CD4-positive, alpha-beta T cell treated with Interferon alpha-2 for 1 hour (primary cell): ENCODE measurements around the gene FIBIN.
"Not testable (repeated sequence)": the region's sequence is repeated elsewhere in the genome, so short reads cannot be mapped to it uniquely, and the experiment has no call there.

Source experiments
- DNase-seq, 2 donors: peaks; one replicate each; pipeline ENCODE4 v3.0.0-alpha.2; 2020 to 2022

The FIBIN gene

DNA sequence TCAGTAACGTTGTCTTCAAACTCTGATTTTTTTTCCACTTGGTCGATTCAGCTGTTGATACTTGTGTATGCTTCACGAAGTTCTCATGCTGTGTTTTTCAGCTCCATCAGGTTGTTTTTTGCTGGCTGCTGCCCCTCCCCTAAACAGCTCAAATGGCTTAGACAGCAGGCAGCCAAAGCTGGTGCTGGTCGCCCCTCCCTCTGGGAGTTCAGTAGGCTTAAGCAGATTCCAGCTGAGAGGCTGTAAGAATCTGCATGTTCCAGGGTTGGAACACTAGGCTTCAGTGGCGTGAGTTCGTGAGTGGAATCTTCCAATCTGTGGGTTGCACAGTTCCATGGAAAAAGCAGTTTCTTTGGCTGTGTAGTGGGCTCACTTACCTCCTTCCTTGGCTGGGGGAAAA is 10.3 kb upstream of the FIBIN start:
- no peak for DNase-seq

GRCh38 chr11:26985470-26985869 is 8.4 kb upstream of the FIBIN start:
- DNase-seq: no peak

- no peak for DNase-seq
Measured at GRCh38 chr11:26985943-26986342, 8.0 kb upstream of the FIBIN start.

DNA sequence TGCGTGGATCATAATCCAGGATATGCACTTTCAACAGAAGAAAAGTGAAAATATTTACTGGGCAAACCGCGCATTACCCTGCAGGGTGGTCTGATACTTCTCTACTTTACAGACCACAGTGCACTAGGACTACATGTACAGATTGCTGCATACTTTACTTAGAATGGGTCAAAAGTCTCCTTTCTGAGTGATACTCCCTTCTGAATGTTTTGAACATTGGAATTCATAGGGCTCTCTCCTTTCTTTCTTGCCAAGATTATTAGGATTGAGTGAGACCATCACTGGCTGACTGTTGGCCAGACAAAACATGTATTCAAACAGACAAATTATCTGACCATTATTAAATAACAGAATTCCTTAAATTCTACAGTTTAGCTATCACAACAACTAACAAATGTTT is 6.6 kb upstream of the FIBIN start:
- DNase-seq: no peak

DNA sequence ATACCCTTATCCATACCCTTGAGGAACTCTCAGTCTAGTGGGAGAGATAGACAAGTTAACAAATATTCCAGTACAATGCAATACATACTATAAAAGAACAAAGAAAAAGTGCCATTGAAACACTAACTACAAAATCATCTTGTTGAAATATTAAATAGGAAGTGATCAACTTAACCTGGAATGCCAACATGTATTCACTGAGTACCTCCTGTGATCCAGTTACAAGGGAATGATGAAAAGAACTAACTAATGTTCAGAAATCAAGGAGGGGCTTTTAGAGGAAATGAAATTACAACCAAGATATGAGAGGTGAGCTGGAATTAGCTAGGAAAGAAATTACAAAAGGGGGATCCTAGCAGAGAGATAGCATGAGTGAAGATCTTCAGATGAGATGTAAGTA is 6.2 kb upstream of the FIBIN start:
- DNase-seq: no peak

DNA sequence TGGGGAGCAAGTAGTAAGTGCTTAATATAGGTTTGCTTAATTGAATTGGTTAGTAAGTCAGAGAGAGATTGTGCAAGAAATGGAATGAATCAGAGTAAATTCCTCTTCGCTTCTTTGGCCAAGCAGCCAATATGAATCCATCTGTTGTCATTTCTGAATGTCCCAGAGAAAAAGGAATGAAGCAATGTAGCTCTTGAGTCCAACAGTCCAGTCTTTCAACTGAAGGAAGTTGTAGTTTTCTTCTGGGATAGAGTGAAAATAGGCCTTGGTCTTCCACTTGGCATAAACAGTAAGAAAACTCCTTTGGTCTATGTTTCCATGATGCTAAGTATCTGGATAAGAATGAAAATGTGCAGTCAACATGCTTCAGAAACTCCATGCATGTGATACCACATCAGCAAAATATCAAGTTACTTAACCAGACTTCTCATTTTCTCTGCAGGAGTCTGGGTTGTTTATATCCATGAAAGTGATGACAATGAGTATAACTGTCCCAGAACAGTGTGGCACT is 1.8 kb upstream of the FIBIN start:
- no peak for DNase-seq

GRCh38 chr11:26994631-26995095 is 751 bp downstream of the FIBIN start:
- DNase-seq: no peak

- DNase-seq: no peak
Measured at GRCh38 chr11:26995701-26996460, 2.0 kb downstream of the FIBIN start.

GRCh38 chr11:26997378-26997777 is 3.5 kb downstream of the FIBIN start:
- no peak for DNase-seq

DNA sequence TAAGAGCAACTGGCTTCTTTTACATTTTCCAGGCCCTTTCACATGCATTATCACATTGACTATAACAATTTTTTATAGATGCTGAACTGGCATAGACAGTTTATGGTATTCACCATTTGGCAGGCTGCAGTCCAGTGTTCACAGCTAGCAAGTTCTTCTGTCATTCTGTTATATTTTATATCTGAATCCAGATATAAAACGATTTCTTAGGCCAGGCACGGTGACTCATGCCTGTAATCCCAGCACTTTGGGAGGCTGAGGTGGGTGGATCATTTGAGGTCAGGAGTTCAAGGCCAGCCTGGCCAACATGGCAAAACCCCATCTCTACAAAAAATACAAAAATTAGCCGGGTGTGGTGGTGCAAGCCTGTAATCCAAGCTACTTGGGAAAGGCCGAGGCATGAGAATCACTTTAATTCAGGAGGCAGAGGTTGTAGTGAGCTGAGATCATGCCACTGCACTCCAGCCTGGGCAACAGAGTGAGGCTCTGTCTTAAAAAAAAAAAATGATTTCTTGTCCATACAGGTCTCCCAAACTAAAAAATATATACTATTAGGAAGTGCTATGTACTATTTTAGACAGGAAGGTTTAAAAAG is 7.3 kb downstream of the FIBIN start:
- not testable (repeated sequence) for DNase-seq

DNA sequence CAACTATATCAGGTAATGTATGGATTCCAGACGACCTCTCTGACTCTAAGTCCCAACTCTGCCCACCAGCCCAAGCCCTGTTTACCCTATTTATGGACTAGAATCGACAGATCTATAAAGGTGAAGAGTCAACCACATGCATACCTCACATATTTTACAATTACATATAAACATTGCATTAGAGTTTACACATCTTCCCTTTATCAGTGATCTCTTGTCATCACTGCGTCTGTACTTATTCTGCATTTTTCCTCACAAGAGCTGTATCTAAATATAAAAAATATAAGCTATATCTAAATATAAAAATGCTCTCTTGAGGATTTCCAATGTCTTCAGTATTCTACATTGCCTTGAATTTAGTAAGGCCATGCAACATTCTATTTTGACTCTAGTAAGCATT is 8.5 kb downstream of the FIBIN start:
- DNase-seq: no peak

GRCh38 chr11:27002838-27003237 is 8.9 kb downstream of the FIBIN start:
- no peak for DNase-seq

GRCh38 chr11:27004103-27004502 is 10.2 kb downstream of the FIBIN start:
- DNase-seq: no peak

DNA sequence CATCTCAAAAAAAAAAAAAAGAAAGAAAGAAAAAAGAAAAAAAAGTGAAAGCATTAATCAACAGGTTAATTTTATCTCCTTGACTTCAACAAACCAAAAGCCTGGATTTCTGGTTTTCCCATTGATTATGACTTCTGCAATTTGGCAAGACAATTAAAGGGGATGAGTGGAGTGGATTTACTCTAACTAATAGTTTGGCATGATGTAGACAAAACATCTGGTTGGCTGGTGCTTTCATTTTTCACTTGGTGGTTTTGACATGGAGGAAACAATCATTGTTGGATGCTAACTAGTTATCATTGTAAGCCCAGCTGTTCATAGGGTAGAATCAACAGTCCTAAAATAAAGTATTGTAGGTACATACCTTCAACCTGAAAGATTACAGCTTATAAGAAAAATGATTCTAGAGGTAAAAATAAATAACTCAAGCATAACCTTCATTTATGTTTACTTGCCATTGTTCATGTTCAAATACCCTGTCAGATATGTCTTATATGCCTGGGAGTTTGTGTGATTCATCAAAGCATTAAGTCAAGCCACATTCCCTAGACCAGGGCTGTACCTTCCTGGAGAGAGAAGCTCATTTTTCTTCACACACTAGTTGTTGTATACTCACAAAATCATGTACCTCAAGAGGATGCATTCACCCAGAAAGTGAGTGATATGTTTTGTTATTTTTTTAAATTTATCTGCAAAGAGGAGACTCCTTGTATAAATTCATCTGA is 15.1 kb downstream of the FIBIN start:
- DNase-seq: no peak

- no peak for DNase-seq
Measured at GRCh38 chr11:27011560-27012233, 17.8 kb downstream of the FIBIN start.

DNA sequence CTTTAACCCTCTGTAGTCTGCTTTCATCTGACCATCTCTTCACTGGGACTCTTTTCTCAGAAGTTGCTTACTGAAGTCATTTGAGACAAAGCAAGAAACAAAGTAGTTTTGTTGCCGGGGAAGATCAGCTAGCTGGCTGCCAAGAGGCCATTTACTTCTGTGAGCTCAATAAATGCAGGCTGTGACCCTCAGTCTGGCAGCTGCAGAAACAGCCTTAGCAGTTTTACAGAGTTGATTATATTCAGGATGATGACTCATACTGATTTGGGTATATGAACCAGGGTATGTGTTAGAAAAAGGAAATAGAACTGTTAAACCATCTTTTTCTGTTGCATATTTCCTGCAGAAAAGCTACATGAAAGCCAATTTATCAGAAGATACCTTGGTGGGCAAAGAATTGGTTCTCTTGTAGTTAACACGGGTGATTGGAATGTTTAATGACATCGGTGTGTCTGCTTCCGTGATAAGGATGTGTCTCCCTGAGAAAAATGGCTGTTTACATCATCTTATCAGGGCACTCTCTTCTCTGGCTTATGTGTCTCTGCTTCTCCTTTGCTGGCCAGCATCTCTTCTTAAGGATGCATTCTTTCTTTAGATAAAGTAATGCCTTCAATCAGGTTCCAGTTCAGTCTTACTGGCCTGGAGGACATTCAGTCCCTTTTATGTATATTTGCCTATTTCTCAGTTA is 18.5 kb downstream of the FIBIN start:
- DNase-seq: no peak

GRCh38 chr11:27013781-27014361 is 20.0 kb downstream of the FIBIN start:
- no peak for DNase-seq

DNA sequence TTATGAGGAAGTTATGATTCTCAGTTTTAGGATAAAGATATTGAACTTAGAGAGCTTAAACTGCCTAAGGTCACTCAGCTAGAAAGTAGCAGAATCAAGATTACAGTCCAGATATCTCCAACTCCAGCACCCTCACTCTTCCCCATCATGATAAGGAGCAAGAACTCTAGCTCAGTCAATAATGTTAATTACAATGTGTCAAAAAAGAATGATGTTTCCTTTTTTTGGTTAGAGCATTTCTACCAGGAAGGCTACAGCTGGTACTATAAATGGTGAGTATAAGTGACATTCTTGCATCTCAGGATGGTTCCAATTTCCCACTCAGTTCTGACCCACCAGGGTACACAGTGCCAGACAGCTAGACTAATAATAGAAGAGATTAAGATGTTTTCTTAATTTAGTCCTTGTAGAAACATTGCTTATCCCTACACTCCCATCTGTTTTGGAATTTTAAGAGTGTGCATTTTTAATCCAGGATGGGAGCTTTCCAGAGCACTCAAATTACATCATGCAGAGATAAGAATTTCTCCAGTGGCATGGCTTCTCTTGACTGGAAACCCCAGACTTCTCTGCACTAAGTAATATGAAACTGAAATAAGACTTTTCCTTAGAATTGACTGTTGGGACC is 25.1 kb downstream of the FIBIN start:
- no peak for DNase-seq

GRCh38 chr11:27020751-27021150 is 26.8 kb downstream of the FIBIN start:
- no peak for DNase-seq

DNA sequence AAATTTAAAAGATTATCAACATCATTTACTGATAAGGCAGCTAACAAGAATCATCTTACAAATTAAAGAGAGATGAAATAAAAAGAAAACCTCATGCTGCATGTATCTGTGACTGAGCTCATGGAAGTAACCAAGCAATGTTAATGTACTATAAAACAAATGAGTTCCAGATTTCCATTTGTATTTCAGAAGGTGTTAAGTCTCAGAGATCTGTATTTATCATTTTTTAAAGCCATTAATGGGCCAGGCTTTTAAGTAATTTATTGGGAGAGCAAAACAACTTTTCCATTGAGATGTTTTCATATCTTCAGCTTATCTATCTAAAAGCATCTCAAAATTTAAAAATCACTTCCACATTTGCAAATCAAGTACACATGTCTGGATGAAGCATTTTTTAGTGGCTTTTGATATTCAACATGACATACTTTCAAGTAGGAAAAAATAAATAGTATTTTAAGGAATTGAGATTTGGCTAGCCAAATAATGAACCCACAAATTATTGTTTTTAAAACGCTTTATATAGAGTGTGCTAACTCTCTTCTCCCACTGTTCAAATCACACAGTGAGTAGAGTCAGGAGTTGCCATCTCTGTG is 28.8 kb downstream of the FIBIN start:
- no peak for DNase-seq

DNA sequence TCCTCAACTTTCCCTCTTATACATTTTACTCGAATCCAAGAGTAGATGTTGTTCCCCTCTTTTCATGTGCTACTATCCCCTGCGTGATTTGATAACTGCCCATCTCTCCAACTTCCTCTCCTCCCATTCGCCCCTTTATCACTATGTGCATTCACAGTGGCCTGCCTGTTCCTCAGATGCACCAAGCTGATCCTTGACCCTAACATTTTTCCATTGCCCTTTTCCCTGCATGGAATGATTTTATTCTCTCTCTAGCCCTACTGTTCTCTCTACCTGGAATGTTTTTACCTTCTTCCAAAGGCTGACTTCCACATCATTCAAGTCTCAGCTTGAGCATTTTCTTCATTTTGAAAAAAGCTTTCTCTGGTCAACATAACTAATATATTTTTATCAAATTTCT is 31.0 kb downstream of the FIBIN start:
- no peak for DNase-seq
